GM23338 (cell line): Measurements from ENCODE around the gene HNF4A. TPM values are rescaled to one million over a fixed set of nuclear protein-coding genes. Genes with fewer than 3 reads are reported as not detected.

ENCODE experiments used
- ATAC-seq: fragments of 200-7000 bp; cut with Tn5 transposase; 3 replicates; pipeline ENCODE4 v1.9.1; 2020
- DNase-seq: peaks from one replicate; pipeline ENCODE4 v3.0.0-alpha.2; 2015; ENCODE audit warnings: low spot score
- H2AFZ ChIP-seq: fragments of 200-600 bp; sonication (generic); 2 replicates; pipeline ENCODE4 v1.8.0; 2016; ENCODE audit warnings: antibody characterized with exemption, mild to moderate bottlenecking, moderate library complexity
- H3F3A ChIP-seq: fragments of 200-600 bp; sonication (generic); replicated peaks from 2 replicates; pipeline ENCODE4 v1.8.0; 2017; ENCODE audit warnings: antibody characterized with exemption, mixed run types, low read depth
- H3K27ac ChIP-seq: fragments of 200-600 bp; sonication (generic); 2 replicates; pipeline ENCODE4 v1.6.1; 2016; ENCODE audit warnings: low read depth
- H3K27me3 ChIP-seq: fragments of 200-600 bp; sonication (generic); 2 replicates; pipeline ENCODE4 v1.8.0; 2016; ENCODE audit warnings: mild to moderate bottlenecking, mixed run types, moderate library complexity; ENCODE audit not compliant: insufficient read depth
- H3K36me3 ChIP-seq: fragments of 200-600 bp; sonication (generic); 2 replicates; pipeline ENCODE4 v1.8.0; 2016; ENCODE audit warnings: mild to moderate bottlenecking; ENCODE audit not compliant: insufficient read depth
- H3K4me1 ChIP-seq: fragments of 200-600 bp; sonication (generic); 2 replicates; pipeline ENCODE4 v1.8.0; 2016; ENCODE audit warnings: mild to moderate bottlenecking, moderate library complexity; ENCODE audit not compliant: insufficient read depth
- H3K4me2 ChIP-seq: fragments of 200-600 bp; sonication (generic); 2 replicates; pipeline ENCODE4 v1.7.1; 2017; ENCODE audit warnings: mixed run types
- H3K4me3 ChIP-seq: fragments of 200-600 bp; sonication (generic); 2 replicates; pipeline ENCODE4 v1.6.1; 2016; ENCODE audit warnings: mixed run types
- H3K79me2 ChIP-seq: fragments of 200-600 bp; sonication (generic); replicated peaks from 2 replicates; pipeline ENCODE4 v1.8.0; 2017; ENCODE audit warnings: mild to moderate bottlenecking; ENCODE audit not compliant: insufficient read depth
- H3K9me2 ChIP-seq: fragments of 200-600 bp; sonication (generic); 2 replicates; pipeline ENCODE4 v1.8.0; 2017; ENCODE audit not compliant: insufficient read depth
- H4K20me1 ChIP-seq: fragments of 200-600 bp; sonication (generic); replicated peaks from 2 replicates; pipeline ENCODE4 v1.8.0; 2017; ENCODE audit warnings: mild to moderate bottlenecking; ENCODE audit not compliant: insufficient read depth
- H3K27ac Mint-ChIP-seq: 2 replicates; pipeline ENCODE4 v1.8.0; 2020; ENCODE audit warnings: inconsistent platforms, mild to moderate bottlenecking, moderate library complexity, mixed read lengths
- H3K27me3 Mint-ChIP-seq: 3 replicates; pipeline ENCODE4 v1.8.0; 2022; ENCODE audit warnings: low read depth, mild to moderate bottlenecking, moderate library complexity, mixed read lengths, inconsistent platforms; ENCODE audit not compliant: insufficient read depth, poor library complexity
- H3K36me3 Mint-ChIP-seq: 3 replicates; pipeline ENCODE4 v1.8.0; 2021; ENCODE audit warnings: low read depth, mild to moderate bottlenecking, inconsistent platforms, moderate library complexity, mixed read lengths
- H3K4me1 Mint-ChIP-seq: 3 replicates; pipeline ENCODE4 v1.8.0; 2020; ENCODE audit warnings: mild to moderate bottlenecking, inconsistent platforms, mixed read lengths
- H3K4me3 Mint-ChIP-seq: 3 replicates; pipeline ENCODE4 v1.8.0; 2021; ENCODE audit warnings: moderate library complexity, mild to moderate bottlenecking, inconsistent platforms, mixed read lengths
- H3K9me3 Mint-ChIP-seq: 3 replicates; pipeline ENCODE4 v1.8.0; 2020; ENCODE audit warnings: moderate library complexity, mild to moderate bottlenecking, inconsistent platforms, mixed read lengths
- CREB1 ChIP-seq: fragments of 250-450 bp; sonication (Bioruptor Pico); IDR thresholded peaks from 2 replicates; pipeline ENCODE4 v1.5.0; 2020; ENCODE audit warnings: low read depth, mild to moderate bottlenecking, moderate library complexity
- ETS1 ChIP-seq: IDR thresholded peaks from 2 replicates; pipeline ENCODE4 v1.6.1; 2016; ENCODE audit warnings: antibody characterized with exemption
- EZH2phosphoT487 ChIP-seq: fragments of 200-600 bp; sonication (generic); IDR thresholded peaks from one replicate; pipeline ENCODE4 v1.8.1; 2018; ENCODE audit warnings: antibody characterized with exemption; ENCODE audit not compliant: unreplicated experiment
- JUNB ChIP-seq: IDR thresholded peaks from one replicate; pipeline ENCODE4 v1.6.1; 2016; ENCODE audit warnings: antibody characterized with exemption; ENCODE audit not compliant: unreplicated experiment
- REST ChIP-seq: IDR thresholded peaks from one replicate; pipeline ENCODE4 v1.6.1; 2018; ENCODE audit warnings: antibody characterized with exemption; ENCODE audit not compliant: unreplicated experiment
- ZNF114 ChIP-seq: fragments of 250-450 bp; sonication (Bioruptor Pico); IDR thresholded peaks from 2 replicates; pipeline ENCODE4 v1.5.0; 2020; ENCODE audit warnings: mild to moderate bottlenecking, moderate library complexity
- polyA plus RNA-seq: library from polyadenylated mRNA; unstranded; fragments of >200 nt; fragmentation: Nextera tagmentation; extraction: Ambion mirVana; gene quantifications from 2 replicates; pipeline ENCODE4 v1.2.1, GENCODE V29; 2016
- total RNA-seq: library from RNA; depleted of rRNA; stranded (reverse); fragments of >200 nt; shearing (Covaris generic); gene quantifications from 2 replicates; pipeline ENCODE4 v1.2.3, GENCODE V29; 2014

HNF4A gene
- total and polyA plus RNA-seq, 2 experiments from 2014 or later: not detected

- Histone ChIP-seq H3K27ac (no peak overlapping the region), H3K79me2 (no peaks in the 10 kb centered on the region), H3K4me1 (no peaks in the 10 kb centered on the region), H3F3A (no peaks in the 10 kb centered on the region), H2AFZ (no peak overlapping the region), H4K20me1 (no peaks in the 10 kb centered on the region), H3K36me3 (no peaks in the 10 kb centered on the region), H3K4me2 (no peak overlapping the region), H3K4me3 (no peak overlapping the region), H3K27me3 (no peaks in the 10 kb centered on the region), H3K9me2 (no peaks in the 10 kb centered on the region)
- Mint-ChIP-seq H3K27me3 (peaks cover 7% of the 10 kb centered on the region), H3K4me3 (no peak overlapping the region), H3K9me3 (peaks cover 2% of the 10 kb centered on the region; the same call in 1 of the 3 replicates), H3K4me1 (no peaks in the 10 kb centered on the region; the same call in 2 of the 3 replicates), H3K27ac (no peak overlapping the region), H3K36me3 (no peaks in the 10 kb centered on the region)
- ATAC-seq (no peak), DNase-seq (no peak)
- TF ChIP-seq JUNB: no peak
- TF ChIP-seq ETS1: no peak
- TF ChIP-seq REST: no peak
- no peak for TF ChIP-seq CREB1 (CRISPR knock-in tag)
- TF ChIP-seq EZH2phosphoT487: no peak
- TF ChIP-seq ZNF114 (CRISPR knock-in tag): no peak
Observed at GRCh38 chr20:44402391-44403193, 47.1 kb downstream of the HNF4A start.

GRCh38 chr20:44403194-44404112, 48.0 kb downstream of the HNF4A start:
- H3K4me1 Mint-ChIP-seq: no peaks in the 10 kb centered on the region; the same call in 2 of the 3 replicates

More at GRCh38 chr20:44403194-44404112, 48.0 kb downstream of the HNF4A start:
- Histone ChIP-seq H3F3A (no peaks in the 10 kb centered on the region), H3K4me1 (no peaks in the 10 kb centered on the region), H4K20me1 (no peaks in the 10 kb centered on the region), H3K27ac (no peak overlapping the region), H3K9me2 (no peaks in the 10 kb centered on the region), H3K4me2 (no peak overlapping the region), H2AFZ (no peak overlapping the region), H3K36me3 (no peaks in the 10 kb centered on the region), H3K79me2 (no peaks in the 10 kb centered on the region), H3K4me3 (no peak overlapping the region), H3K27me3 (no peaks in the 10 kb centered on the region)
- Mint-ChIP-seq H3K36me3 (no peaks in the 10 kb centered on the region), H3K27me3 (peaks cover 7% of the 10 kb centered on the region), H3K27ac (no peak overlapping the region), H3K9me3 (peaks cover 2% of the 10 kb centered on the region; the same call in 1 of the 3 replicates), H3K4me3 (no peak overlapping the region)
- DNase-seq (no peak), ATAC-seq (no peak)
- TF ChIP-seq CREB1 (CRISPR knock-in tag): no peak
- no peak for TF ChIP-seq ZNF114 (CRISPR knock-in tag)
